GM18909 (cell line): ENCODE results near the gene FAM13A.
A peak's percentile ranks its signal among the peaks of the same experiment; 100 is the strongest.
"Not testable (repeated sequence)": the region's sequence is repeated elsewhere in the genome, so short reads cannot be mapped to it uniquely, and the experiment has no call there.

Experiments
- ATAC-seq: cut with Tn5 transposase; IDR thresholded peaks from one replicate; pipeline ENCODE4 v1.9.1; 2021; ENCODE audit warnings: mild to moderate bottlenecking; ENCODE audit not compliant: unreplicated experiment, poor library complexity

Gene FAM13A

GRCh38 chr4:89000844-89001360 is 56.1 kb downstream of the FAM13A start:
- no peak for ATAC-seq

GRCh38 chr4:89000382-89000781 is 56.6 kb downstream of the FAM13A start:
- no peak for ATAC-seq

GRCh38 chr4:88999392-88999930 is 57.5 kb downstream of the FAM13A start:
- no peak for ATAC-seq

GRCh38 chr4:88998891-88999290 is 58.1 kb downstream of the FAM13A start:
- ATAC-seq: no peak

- ATAC-seq: no peak
Measured at GRCh38 chr4:88998001-88998400, 59.0 kb downstream of the FAM13A start.

GRCh38 chr4:88995874-88996273 is 61.1 kb downstream of the FAM13A start:
- ATAC-seq: no peak

GRCh38 chr4:88995257-88995656 is 61.7 kb downstream of the FAM13A start:
- not testable (repeated sequence) for ATAC-seq

- no peak for ATAC-seq
Measured at GRCh38 chr4:88993246-88993645, 63.7 kb downstream of the FAM13A start.

GRCh38 chr4:88991746-88992145 is 65.2 kb downstream of the FAM13A start:
- no peak for ATAC-seq

- no peak for ATAC-seq
Measured at GRCh38 chr4:88989990-88990389, 67.0 kb downstream of the FAM13A start.

- no peak for ATAC-seq
Measured at GRCh38 chr4:88985088-88985773, 71.8 kb downstream of the FAM13A start.

GRCh38 chr4:88982757-88983156 is 74.2 kb downstream of the FAM13A start:
- ATAC-seq: no peak

- peak; percentile 95 for ATAC-seq
Measured at GRCh38 chr4:88981993-88982392, 75.0 kb downstream of the FAM13A start.

GRCh38 chr4:88981556-88981955 is 75.4 kb downstream of the FAM13A start:
- ATAC-seq: no peak

GRCh38 chr4:88979276-88979675 is 77.7 kb downstream of the FAM13A start:
- no peak for ATAC-seq

- ATAC-seq: no peak
Measured at GRCh38 chr4:88976775-88977035, 80.3 kb downstream of the FAM13A start.

GRCh38 chr4:88975958-88976774 is 80.8 kb downstream of the FAM13A start:
- no peak for ATAC-seq

- no peak for ATAC-seq
Measured at GRCh38 chr4:88971536-88971935, 85.4 kb downstream of the FAM13A start.

GRCh38 chr4:88969746-88970145 is 87.2 kb downstream of the FAM13A start:
- no peak for ATAC-seq

- no peak for ATAC-seq
Measured at GRCh38 chr4:88969271-88969670, 87.7 kb downstream of the FAM13A start.

- ATAC-seq: no peak
Measured at GRCh38 chr4:88967883-88968331, 89.1 kb downstream of the FAM13A start.
